ENCODE data around the gene PLXNA2. TPM values are rescaled to one million over a fixed set of nuclear protein-coding genes. Genes with fewer than 3 reads are reported as not detected.

Gene PLXNA2
- total RNA-seq, 1 experiment from 2014 or later, result 0.06 TPM

GRCh38 chr1:208083016-208083714 is 161.0 kb downstream of the PLXNA2 start:
- BruUV-seq (replicated peaks), result no TSS peak
- intact Hi-C loops (cut with micrococcal nuclease; ENCODE audit: unreplicated experiment), result no loop called here
- Histone ChIP-seq H3K27ac (ENCODE audit: low read depth, low read length, poor library complexity, severe bottlenecking) (no peak overlapping the region), H3K27me3 (replicated peaks; ENCODE audit: insufficient read depth, low read depth, low read length, poor library complexity) (peaks cover 2% of the 10 kb centered on the region), H3K4me1 (ENCODE audit: insufficient read depth, low read length, poor library complexity, severe bottlenecking) (no peaks in the 10 kb centered on the region), H3K9me3 (ENCODE audit: low read depth, low read length, poor library complexity, severe bottlenecking) (no peaks in the 10 kb centered on the region), H3K36me3 (ENCODE audit: insufficient read depth, low read length, poor library complexity, severe bottlenecking) (no peaks in the 10 kb centered on the region), H3K4me3 (ENCODE audit: low read depth, low read length, poor library complexity, severe bottlenecking) (no peak overlapping the region)
- ChIA-PET POLR2A (ENCODE audit: low non-redundant PET) (interaction anchor here (0.6 kb wide), 1 partner anchor 76 kb away, joined by 3 read pairs; no protein-coding TSS in a partner anchor), CTCF (no interaction called here)
- DNase-seq (ENCODE audit: low spot score), result no peak
- TF ChIP-seq CTCF (conservative IDR thresholded peaks at IDR 0.05; ENCODE audit: low read depth, low read length) (no peak), EZH2 (IDR thresholded peaks at IDR 0.05; ENCODE audit: borderline replicate concordance, low read depth, low read length, poor library complexity, severe bottlenecking) (no peak)

- Histone ChIP-seq H3K4me3 (ENCODE audit: low read depth, low read length, poor library complexity, severe bottlenecking) (no peak overlapping the region), H3K27me3 (replicated peaks; ENCODE audit: insufficient read depth, low read depth, low read length, poor library complexity) (peaks cover 14% of the 10 kb centered on the region), H3K27ac (ENCODE audit: low read depth, low read length, poor library complexity, severe bottlenecking) (no peak overlapping the region), H3K9me3 (ENCODE audit: low read depth, low read length, poor library complexity, severe bottlenecking) (no peaks in the 10 kb centered on the region), H3K36me3 (ENCODE audit: insufficient read depth, low read length, poor library complexity, severe bottlenecking) (no peaks in the 10 kb centered on the region), H3K4me1 (ENCODE audit: insufficient read depth, low read length, poor library complexity, severe bottlenecking) (no peaks in the 10 kb centered on the region)
- DNase-seq (ENCODE audit: low spot score), result no peak
- ChIA-PET POLR2A (ENCODE audit: low non-redundant PET) (no interaction called here), CTCF (no interaction called here)
- intact Hi-C loops (cut with micrococcal nuclease; ENCODE audit: unreplicated experiment), result no loop called here
- BruUV-seq (replicated peaks), result no TSS peak
- TF ChIP-seq CTCF (conservative IDR thresholded peaks at IDR 0.05; ENCODE audit: low read depth, low read length) (no peak), EZH2 (IDR thresholded peaks at IDR 0.05; ENCODE audit: borderline replicate concordance, low read depth, low read length, poor library complexity, severe bottlenecking) (no peak)
These were observed 162.2 kb downstream of the PLXNA2 start for GRCh38 chr1:208081972-208082371.

- no peaks in the 10 kb centered on the region for H3K4me1 ChIP-seq (ENCODE audit: insufficient read depth, low read length, poor library complexity, severe bottlenecking)
- ChIA-PET CTCF (no interaction called here), POLR2A (ENCODE audit: low non-redundant PET) (no interaction called here)
- DNase-seq (ENCODE audit: low spot score), result no peak
- TF ChIP-seq EZH2 (IDR thresholded peaks at IDR 0.05; ENCODE audit: borderline replicate concordance, low read depth, low read length, poor library complexity, severe bottlenecking), result no peak
- TF ChIP-seq CTCF (conservative IDR thresholded peaks at IDR 0.05; ENCODE audit: low read depth, low read length), result no peak
- intact Hi-C loops (cut with micrococcal nuclease; ENCODE audit: unreplicated experiment), result no loop called here
- no TSS peak for BruUV-seq (replicated peaks)
- H3K36me3 ChIP-seq (ENCODE audit: insufficient read depth, low read length, poor library complexity, severe bottlenecking), result no peaks in the 10 kb centered on the region
- no peak overlapping the region for H3K27ac ChIP-seq (ENCODE audit: low read depth, low read length, poor library complexity, severe bottlenecking)
- H3K27me3 ChIP-seq (replicated peaks; ENCODE audit: insufficient read depth, low read depth, low read length, poor library complexity), result peaks cover 23% of the 10 kb centered on the region
- no peak overlapping the region for H3K4me3 ChIP-seq (ENCODE audit: low read depth, low read length, poor library complexity, severe bottlenecking)
- no peaks in the 10 kb centered on the region for H3K9me3 ChIP-seq (ENCODE audit: low read depth, low read length, poor library complexity, severe bottlenecking)
These were observed 163.5 kb downstream of the PLXNA2 start for GRCh38 chr1:208080396-208081286.
